ACC112 (cell line): ENCODE data around the gene FUS.
A peak's percentile ranks its signal among the peaks of the same experiment; 100 is the strongest.
"Not testable (repeated sequence)": the region's sequence is repeated elsewhere in the genome, so short reads cannot be mapped to it uniquely, and the experiment has no call there.

Source experiments
- H2AFZ ChIP-seq: fragments of 200-600 bp; sonication (generic); one replicate; pipeline ENCODE4 v1.6.0; 2017; ENCODE audit warnings: antibody characterized with exemption, low read length; ENCODE audit not compliant: unreplicated experiment
- H3K27ac ChIP-seq: fragments of 200-600 bp; sonication (generic); 2 replicates; pipeline ENCODE4 v1.5.1; 2014; ENCODE audit warnings: low read depth, mild to moderate bottlenecking, antibody characterized with exemption, low read length, moderate library complexity
- H3K27me3 ChIP-seq: fragments of 200-600 bp; sonication (generic); 2 replicates; pipeline ENCODE4 v1.6.1; 2014; ENCODE audit warnings: mild to moderate bottlenecking, antibody characterized with exemption, low read length, moderate library complexity, mixed read lengths; ENCODE audit not compliant: insufficient read depth
- H3K36me3 ChIP-seq: fragments of 200-600 bp; sonication (generic); 2 replicates; pipeline ENCODE4 v1.6.1; 2016; ENCODE audit warnings: mild to moderate bottlenecking, antibody characterized with exemption, low read length, moderate library complexity, mixed read lengths; ENCODE audit not compliant: insufficient read depth
- H3K4me1 ChIP-seq: fragments of 200-600 bp; sonication (generic); one replicate; pipeline ENCODE4 v1.6.1; 2016; ENCODE audit warnings: low read length, mixed read lengths; ENCODE audit not compliant: insufficient read depth, unreplicated experiment, control insufficient read depth
- H3K4me3 ChIP-seq: fragments of 200-600 bp; sonication (generic); 2 replicates; pipeline ENCODE4 v1.5.1; 2014; ENCODE audit warnings: mild to moderate bottlenecking, low read depth, low read length
- H3K79me2 ChIP-seq: fragments of 200-600 bp; sonication (generic); one replicate; pipeline ENCODE4 v1.6.0; 2016; ENCODE audit warnings: low read length; ENCODE audit not compliant: control insufficient read depth, unreplicated experiment, insufficient read depth

Gene FUS

GRCh38 chr16:31168848-31169247 lies 11.1 kb upstream of the FUS start:
- Histone ChIP-seq H3K4me1 (no peaks in the 10 kb centered on the region), H3K36me3 (no peaks in the 10 kb centered on the region), H3K4me3 (no peak overlapping the region), H3K79me2 (no peaks in the 10 kb centered on the region), H2AFZ (no peak overlapping the region), H3K27me3 (no peaks in the 10 kb centered on the region), H3K27ac (no peak overlapping the region)

GRCh38 chr16:31170048-31170447 lies 9.9 kb upstream of the FUS start:
- H3K4me3 ChIP-seq, H3K4me1 ChIP-seq, H3K27me3 ChIP-seq, H2AFZ ChIP-seq, H3K27ac ChIP-seq, H3K36me3 ChIP-seq, H3K79me2 ChIP-seq: not testable (repeated sequence)

DNA sequence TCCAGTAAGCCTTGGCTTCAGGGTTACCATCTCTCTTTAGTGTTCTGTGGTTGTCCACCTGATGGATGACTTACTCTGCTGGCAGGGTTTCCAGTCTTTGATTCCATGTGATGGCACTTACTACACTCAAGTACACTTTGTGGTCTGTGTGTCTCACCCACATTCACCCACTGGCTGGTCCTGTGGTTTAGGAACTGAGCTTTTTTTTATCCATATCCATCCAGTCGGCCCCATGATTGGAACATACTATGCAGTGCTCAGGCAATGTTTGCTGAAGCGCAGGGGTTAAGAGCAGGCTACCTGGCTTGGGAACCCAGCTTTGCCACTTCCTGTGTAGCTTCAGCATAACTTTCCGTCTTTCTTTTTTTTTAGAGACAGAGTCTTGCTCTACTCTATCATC lies 2.8 kb upstream of the FUS start:
- H3K27me3 ChIP-seq, result no peaks in the 10 kb centered on the region
- H3K4me1 ChIP-seq, result peaks cover 6% of the 10 kb centered on the region
- no peak overlapping the region for H3K27ac ChIP-seq
- peaks cover 8% of the 10 kb centered on the region; the same call in 1 of the 2 replicates for H3K36me3 ChIP-seq
- H2AFZ ChIP-seq, result no peak overlapping the region
- no peak overlapping the region for H3K4me3 ChIP-seq
- H3K79me2 ChIP-seq, result peaks cover 27% of the 10 kb centered on the region

GRCh38 chr16:31179219-31179746 lies 656 bp upstream of the FUS start:
- peak overlapping the region; percentile 86 for H3K27ac ChIP-seq
- H3K27me3 ChIP-seq, result no peaks in the 10 kb centered on the region
- peak overlapping the region; percentile 89 for H3K4me3 ChIP-seq
- peaks cover 24% of the 10 kb centered on the region for H3K36me3 ChIP-seq
- H3K4me1 ChIP-seq, result peaks cover 24% of the 10 kb centered on the region
- peak overlapping the region; percentile 88 for H2AFZ ChIP-seq
- H3K79me2 ChIP-seq, result peaks cover 49% of the 10 kb centered on the region

DNA sequence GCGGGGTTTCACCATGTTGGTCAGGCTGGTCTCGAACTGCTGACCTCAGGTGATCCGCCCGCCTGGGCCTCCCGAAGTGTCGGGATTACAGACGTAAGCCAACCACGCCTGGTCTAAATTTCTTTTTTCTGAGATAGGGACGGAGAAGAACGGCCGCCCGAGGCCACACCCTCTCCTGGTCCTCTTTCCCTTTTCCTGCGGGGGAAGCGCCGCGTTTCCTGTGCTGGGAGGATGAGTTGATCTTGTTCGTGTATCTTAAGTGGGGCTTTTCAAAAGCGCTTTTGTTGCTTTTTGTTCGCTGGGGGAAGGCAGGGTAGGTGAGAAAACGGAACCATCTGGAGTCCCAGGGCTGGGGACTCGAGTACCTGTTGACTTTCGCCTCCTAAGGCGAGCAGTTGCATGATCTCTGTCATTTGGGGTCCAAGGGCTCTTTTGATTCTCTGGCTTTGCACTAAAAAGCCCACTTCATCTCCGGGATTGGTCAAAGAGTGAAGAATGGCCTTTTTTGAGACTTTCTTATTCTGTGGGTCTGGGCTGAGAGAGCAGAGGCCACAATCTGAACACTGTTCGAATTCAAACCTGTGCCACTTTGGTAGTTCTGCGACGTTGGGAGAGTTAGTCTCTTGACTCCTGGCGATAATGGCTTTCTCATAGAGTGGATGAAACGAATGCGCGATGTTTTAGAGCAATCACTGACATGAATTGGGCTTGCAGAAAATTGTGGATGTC lies 1.3 kb downstream of the FUS start:
- H3K36me3 ChIP-seq, result peaks cover 41% of the 10 kb centered on the region
- H2AFZ ChIP-seq, result no peak overlapping the region
- peaks cover 34% of the 10 kb centered on the region for H3K4me1 ChIP-seq
- H3K79me2 ChIP-seq, result peaks cover 67% of the 10 kb centered on the region
- no peaks in the 10 kb centered on the region for H3K27me3 ChIP-seq
- peak overlapping the region; percentile 89 for H3K4me3 ChIP-seq
- H3K27ac ChIP-seq, result peak overlapping the region; percentile 86

DNA sequence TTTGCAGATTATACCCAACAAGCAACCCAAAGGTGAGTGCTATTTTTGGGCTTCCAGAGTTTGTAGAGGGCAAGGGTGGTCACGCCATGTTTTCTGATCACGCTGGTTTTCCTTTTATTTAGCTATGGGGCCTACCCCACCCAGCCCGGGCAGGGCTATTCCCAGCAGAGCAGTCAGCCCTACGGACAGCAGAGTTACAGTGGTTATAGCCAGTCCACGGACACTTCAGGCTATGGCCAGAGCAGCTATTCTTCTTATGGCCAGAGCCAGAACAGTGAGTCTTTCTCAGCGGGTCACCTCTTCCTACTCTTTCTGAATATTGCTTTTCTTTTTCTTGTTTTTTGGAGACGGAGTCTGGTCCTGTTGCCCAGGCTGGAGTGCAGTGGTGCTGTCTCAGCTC lies 2.5 kb downstream of the FUS start:
- Histone ChIP-seq H3K36me3 (peaks cover 52% of the 10 kb centered on the region), H3K27me3 (no peaks in the 10 kb centered on the region), H3K79me2 (peaks cover 78% of the 10 kb centered on the region), H2AFZ (no peak overlapping the region), H3K4me3 (peak overlapping the region; percentile 89), H3K27ac (no peak overlapping the region), H3K4me1 (peaks cover 34% of the 10 kb centered on the region)

DNA sequence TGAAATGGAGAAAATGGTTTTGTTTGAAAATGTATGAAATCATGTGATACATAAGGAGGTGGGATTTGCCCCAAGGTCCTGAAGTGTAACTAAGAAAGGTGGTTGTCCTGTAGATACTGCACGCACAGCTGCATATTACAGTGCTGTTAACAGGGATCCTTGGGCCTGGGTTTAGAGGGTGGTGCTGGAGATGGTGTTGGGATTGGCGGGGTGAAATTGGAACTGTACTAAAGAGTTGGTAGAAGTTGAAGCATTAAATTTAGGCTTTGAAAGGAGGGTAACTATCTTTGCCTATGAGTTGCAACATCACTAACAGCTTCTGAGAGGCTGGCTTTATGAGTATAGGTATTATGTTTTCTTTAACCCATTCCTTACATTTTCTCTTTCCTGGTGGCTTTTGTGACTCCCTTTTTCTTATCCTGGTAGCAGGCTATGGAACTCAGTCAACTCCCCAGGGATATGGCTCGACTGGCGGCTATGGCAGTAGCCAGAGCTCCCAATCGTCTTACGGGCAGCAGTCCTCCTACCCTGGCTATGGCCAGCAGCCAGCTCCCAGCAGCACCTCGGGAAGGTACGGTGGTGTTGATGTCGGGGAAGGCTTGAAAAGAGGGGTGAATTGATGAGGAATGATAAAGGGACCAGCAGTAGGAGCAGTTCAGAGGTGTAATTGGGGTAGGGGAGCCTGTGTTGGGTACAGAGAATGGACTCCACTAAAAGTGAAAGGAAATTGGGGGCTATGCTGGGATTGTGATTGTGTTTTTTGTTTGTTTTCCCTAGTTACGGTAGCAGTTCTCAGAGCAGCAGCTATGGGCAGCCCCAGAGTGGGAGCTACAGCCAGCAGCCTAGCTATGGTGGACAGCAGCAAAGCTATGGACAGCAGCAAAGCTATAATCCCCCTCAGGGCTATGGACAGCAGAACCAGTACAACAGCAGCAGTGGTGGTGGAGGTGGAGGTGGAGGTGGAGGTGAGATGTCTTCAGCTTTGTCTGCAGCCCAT lies 3.8 kb downstream of the FUS start:
- Histone ChIP-seq H3K4me1 (peaks cover 33% of the 10 kb centered on the region), H3K4me3 (peak overlapping the region; percentile 89), H3K79me2 (peaks cover 92% of the 10 kb centered on the region)

DNA sequence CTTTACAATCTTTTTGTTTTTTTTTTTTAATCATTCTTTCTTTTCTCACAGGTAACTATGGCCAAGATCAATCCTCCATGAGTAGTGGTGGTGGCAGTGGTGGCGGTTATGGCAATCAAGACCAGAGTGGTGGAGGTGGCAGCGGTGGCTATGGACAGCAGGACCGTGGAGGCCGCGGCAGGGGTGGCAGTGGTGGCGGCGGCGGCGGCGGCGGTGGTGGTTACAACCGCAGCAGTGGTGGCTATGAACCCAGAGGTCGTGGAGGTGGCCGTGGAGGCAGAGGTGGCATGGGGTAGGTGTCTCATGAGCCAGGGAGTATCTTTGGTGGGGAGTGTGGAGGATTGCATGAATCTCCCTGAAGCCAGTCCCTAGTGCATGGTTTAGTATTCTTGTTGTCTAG lies 4.9 kb downstream of the FUS start:
- H3K79me2 ChIP-seq, result peaks cover 98% of the 10 kb centered on the region
- no peak overlapping the region for H2AFZ ChIP-seq
- no peaks in the 10 kb centered on the region for H3K27me3 ChIP-seq
- peaks cover 77% of the 10 kb centered on the region for H3K36me3 ChIP-seq
- peaks cover 29% of the 10 kb centered on the region for H3K4me1 ChIP-seq
- H3K4me3 ChIP-seq, result no peak overlapping the region
- no peak overlapping the region for H3K27ac ChIP-seq

More for the DNA sequence above, 3.8 kb downstream of the FUS start:
- H3K36me3 ChIP-seq, result peaks cover 66% of the 10 kb centered on the region
- H2AFZ ChIP-seq, result no peak overlapping the region
- H3K27ac ChIP-seq, result peak overlapping the region; percentile 37; the same call in 1 of the 2 replicates
- no peaks in the 10 kb centered on the region for H3K27me3 ChIP-seq

DNA sequence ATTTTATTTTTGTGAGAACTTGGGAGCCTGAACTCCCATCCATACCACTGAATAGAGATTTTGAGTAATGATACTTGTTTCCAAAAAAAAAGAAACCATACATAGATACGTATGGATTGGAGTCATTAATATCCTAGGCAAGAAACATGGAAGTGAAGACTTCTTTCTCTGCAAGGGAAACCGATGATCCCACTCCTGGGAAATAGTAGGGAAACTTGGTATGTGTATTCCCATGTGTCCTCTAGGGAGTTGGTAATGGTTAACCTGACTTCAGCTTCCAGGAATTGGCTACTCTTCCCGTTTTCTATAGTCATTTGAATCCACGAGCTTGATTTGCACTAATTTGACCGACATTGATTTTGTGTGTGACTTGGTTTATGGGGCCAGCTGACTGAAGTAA lies 5.4 kb downstream of the FUS start:
- Histone ChIP-seq H3K36me3 (peaks cover 82% of the 10 kb centered on the region), H3K27ac (no peak overlapping the region; the same call in 1 of the 2 replicates), H3K4me3 (no peak overlapping the region), H3K79me2 (peaks cover 98% of the 10 kb centered on the region), H2AFZ (no peak overlapping the region), H3K27me3 (no peaks in the 10 kb centered on the region), H3K4me1 (peaks cover 29% of the 10 kb centered on the region)

GRCh38 chr16:31186176-31186575 lies 6.2 kb downstream of the FUS start:
- Histone ChIP-seq H3K27me3 (no peaks in the 10 kb centered on the region), H2AFZ (no peak overlapping the region), H3K27ac (no peak overlapping the region), H3K36me3 (peaks cover 90% of the 10 kb centered on the region), H3K4me3 (no peak overlapping the region), H3K79me2 (peaks cover 90% of the 10 kb centered on the region), H3K4me1 (peaks cover 29% of the 10 kb centered on the region)
